ENCODE data around the gene MRPL24. TPM values are rescaled to one million over a fixed set of nuclear protein-coding genes. Genes with fewer than 3 reads are reported as not detected.

Gene MRPL24
- total and polyA plus RNA-seq, 2 of the 13 experiments (the other 11 are each of a cell fraction or from before 2014, with no cell fraction given) = 38.1 to 42.9 TPM

DNA sequence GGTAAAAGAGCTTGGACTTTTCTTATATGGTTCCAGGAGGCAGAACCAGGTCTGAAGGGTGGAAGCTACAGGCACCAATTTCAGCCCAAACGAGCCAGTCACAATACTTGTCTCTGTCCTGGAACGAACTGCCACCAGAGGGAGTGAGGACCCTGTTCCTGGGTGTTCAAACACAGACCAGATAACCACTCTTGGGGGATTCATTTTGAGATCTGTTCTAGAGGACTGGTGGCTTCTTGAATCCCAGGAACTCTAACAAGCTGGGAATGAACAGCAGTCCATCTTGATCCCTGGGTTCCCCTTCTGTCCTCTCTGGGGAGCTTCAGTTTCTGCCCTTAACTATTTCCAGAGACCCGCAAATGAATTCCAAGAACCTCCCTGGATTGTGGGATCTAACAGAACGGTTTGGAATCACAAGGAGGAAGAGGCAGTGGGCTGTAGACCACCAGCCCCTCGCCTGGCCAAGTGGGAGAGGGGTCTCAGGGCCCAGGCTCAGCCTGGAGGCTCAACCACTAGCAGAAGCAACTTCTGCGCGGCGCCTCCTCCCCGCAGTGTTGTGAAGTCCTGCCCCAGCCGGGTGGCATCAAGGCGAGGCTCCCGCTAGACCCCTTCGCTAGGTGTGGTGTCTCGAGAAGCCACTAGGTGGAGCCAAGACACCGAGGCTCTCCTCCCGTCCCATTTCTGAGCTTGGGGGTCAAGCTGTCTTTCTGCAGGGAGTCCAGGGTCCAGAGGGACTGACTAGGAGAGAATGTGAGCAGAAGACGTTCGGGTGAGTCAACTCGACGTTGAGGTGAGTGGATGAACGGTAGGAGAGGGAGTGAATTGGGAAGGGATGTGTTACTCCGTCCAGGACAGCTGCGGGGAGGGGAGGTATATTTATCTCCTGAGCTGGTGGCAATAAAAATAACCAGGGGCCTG lies 51.6 kb downstream of the MRPL24 start (continued):
- TF ChIP-seq ASH2L (IDR thresholded peaks at IDR 0.05; ENCODE audit: insufficient read length, low read depth, low read length) = peak; percentile 54
- no peak for TF ChIP-seq ZNF30 (CRISPR knock-in tag; IDR thresholded peaks at IDR 0.05)
- TF ChIP-seq, protein P1, sequence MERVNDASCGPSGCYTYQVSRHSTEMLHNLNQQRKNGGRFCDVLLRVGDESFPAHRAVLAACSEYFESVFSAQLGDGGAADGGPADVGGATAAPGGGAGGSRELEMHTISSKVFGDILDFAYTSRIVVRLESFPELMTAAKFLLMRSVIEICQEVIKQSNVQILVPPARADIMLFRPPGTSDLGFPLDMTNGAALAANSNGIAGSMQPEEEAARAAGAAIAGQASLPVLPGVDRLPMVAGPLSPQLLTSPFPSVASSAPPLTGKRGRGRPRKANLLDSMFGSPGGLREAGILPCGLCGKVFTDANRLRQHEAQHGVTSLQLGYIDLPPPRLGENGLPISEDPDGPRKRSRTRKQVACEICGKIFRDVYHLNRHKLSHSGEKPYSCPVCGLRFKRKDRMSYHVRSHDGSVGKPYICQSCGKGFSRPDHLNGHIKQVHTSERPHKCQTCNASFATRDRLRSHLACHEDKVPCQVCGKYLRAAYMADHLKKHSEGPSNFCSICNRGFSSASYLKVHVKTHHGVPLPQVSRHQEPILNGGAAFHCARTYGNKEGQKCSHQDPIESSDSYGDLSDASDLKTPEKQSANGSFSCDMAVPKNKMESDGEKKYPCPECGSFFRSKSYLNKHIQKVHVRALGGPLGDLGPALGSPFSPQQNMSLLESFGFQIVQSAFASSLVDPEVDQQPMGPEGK (CRISPR knock-in tag; IDR thresholded peaks at IDR 0.05) = peak; percentile 74
- TF ChIP-seq, protein P2, sequence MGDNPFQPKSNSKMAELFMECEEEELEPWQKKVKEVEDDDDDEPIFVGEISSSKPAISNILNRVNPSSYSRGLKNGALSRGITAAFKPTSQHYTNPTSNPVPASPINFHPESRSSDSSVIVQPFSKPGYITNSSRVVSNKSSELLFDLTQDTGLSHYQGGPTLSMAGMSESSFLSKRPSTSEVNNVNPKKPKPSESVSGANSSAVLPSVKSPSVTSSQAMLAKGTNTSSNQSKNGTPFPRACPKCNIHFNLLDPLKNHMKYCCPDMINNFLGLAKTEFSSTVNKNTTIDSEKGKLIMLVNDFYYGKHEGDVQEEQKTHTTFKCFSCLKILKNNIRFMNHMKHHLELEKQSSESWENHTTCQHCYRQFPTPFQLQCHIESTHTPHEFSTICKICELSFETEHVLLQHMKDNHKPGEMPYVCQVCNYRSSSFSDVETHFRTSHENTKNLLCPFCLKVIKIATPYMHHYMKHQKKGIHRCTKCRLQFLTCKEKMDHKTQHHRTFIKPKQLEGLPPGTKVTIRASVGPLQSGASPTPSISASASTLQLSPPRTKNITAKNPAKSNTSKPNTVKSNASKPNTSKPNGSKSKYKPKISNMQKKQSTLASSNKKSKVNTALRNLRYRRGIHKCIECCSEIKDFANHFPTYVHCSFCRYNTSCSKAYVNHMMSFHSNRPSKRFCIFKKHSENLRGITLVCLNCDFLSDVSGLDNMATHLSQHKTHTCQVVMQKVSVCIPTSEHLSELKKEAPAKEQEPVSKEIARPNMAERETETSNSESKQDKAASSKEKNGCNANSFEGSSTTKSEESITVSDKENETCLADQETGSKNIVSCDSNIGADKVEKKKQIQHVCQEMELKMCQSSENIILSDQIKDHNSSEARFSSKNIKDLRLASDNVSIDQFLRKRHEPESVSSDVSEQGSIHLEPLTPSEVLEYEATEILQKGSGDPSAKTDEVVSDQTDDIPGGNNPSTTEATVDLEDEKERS (CRISPR knock-in tag; IDR thresholded peaks at IDR 0.05) = 0 out of 2 replicates have a peak, but pooled peaks have one; percentile 42
- no peak for TF ChIP-seq RBAK (CRISPR knock-in tag; IDR thresholded peaks at IDR 0.05)
- no peak for TF ChIP-seq ZNF562 (CRISPR knock-in tag; IDR thresholded peaks at IDR 0.05; ENCODE audit: borderline replicate concordance)
- no peak for TF ChIP-seq ZNF234 (CRISPR knock-in tag; conservative IDR thresholded peaks at IDR 0.05)
- TF ChIP-seq GATAD1 (CRISPR knock-in tag; IDR thresholded peaks at IDR 0.05) = peak; percentile 51
- TF ChIP-seq TGIF2 (CRISPR knock-in tag; IDR thresholded peaks at IDR 0.05) = 0 out of 2 replicates have a peak, but pooled peaks have one; percentile 27
- TF ChIP-seq ZNF577 (CRISPR knock-in tag; IDR thresholded peaks at IDR 0.05; ENCODE audit: borderline replicate concordance, low read depth) = no peak
- peak; percentile 53; the same call in 1 of the 2 replicates for TF ChIP-seq MIER3 (CRISPR knock-in tag; IDR thresholded peaks at IDR 0.05; ENCODE audit: borderline replicate concordance)
- TF ChIP-seq STAT5B (CRISPR knock-in tag; IDR thresholded peaks at IDR 0.05) = no peak
- TF ChIP-seq, protein P3, sequence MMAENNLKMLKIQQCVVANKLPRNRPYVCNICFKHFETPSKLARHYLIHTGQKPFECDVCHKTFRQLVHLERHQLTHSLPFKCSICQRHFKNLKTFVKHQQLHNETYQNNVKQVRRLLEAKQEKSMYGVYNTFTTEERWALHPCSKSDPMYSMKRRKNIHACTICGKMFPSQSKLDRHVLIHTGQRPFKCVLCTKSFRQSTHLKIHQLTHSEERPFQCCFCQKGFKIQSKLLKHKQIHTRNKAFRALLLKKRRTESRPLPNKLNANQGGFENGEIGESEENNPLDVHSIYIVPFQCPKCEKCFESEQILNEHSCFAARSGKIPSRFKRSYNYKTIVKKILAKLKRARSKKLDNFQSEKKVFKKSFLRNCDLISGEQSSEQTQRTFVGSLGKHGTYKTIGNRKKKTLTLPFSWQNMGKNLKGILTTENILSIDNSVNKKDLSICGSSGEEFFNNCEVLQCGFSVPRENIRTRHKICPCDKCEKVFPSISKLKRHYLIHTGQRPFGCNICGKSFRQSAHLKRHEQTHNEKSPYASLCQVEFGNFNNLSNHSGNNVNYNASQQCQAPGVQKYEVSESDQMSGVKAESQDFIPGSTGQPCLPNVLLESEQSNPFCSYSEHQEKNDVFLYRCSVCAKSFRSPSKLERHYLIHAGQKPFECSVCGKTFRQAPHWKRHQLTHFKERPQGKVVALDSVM (CRISPR knock-in tag; IDR thresholded peaks at IDR 0.05) = no peak
- no peak for TF ChIP-seq ZNF83 (CRISPR knock-in tag; IDR thresholded peaks at IDR 0.05; ENCODE audit: borderline replicate concordance)
- no peak; the same call in 1 of the 2 replicates for TF ChIP-seq RFXAP (CRISPR knock-in tag; IDR thresholded peaks at IDR 0.05; ENCODE audit: borderline replicate concordance)
- no peak for TF ChIP-seq ZNF841 (CRISPR knock-in tag; IDR thresholded peaks at IDR 0.05; ENCODE audit: borderline replicate concordance)
- TF ChIP-seq, protein P4, sequence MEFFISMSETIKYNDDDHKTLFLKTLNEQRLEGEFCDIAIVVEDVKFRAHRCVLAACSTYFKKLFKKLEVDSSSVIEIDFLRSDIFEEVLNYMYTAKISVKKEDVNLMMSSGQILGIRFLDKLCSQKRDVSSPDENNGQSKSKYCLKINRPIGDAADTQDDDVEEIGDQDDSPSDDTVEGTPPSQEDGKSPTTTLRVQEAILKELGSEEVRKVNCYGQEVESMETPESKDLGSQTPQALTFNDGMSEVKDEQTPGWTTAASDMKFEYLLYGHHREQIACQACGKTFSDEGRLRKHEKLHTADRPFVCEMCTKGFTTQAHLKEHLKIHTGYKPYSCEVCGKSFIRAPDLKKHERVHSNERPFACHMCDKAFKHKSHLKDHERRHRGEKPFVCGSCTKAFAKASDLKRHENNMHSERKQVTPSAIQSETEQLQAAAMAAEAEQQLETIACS (CRISPR knock-in tag; IDR thresholded peaks at IDR 0.05) = no peak
- TF ChIP-seq ZSCAN20 (CRISPR knock-in tag; IDR thresholded peaks at IDR 0.05; ENCODE audit: borderline replicate concordance) = no peak
- no peak for TF ChIP-seq ZSCAN12 (CRISPR knock-in tag; IDR thresholded peaks at IDR 0.05)

All from HepG2 (cell line).